Activated T-helper 1 cell treated with Interleukin-2 at 50 U/mL for 16 hours (primary cell): ENCODE results near the gene MYO10.
"Not testable (repeated sequence)": the region's sequence is repeated elsewhere in the genome, so short reads cannot be mapped to it uniquely, and the experiment has no call there.

Experiments
- DNase-seq: peaks from one replicate; pipeline ENCODE4 v3.0.0-alpha.2; 2020; ENCODE audit warnings: low read depth

The MYO10 gene

GRCh38 chr5:16862777-16863176, 73.3 kb downstream of the MYO10 start:
- DNase-seq: no peak

DNA sequence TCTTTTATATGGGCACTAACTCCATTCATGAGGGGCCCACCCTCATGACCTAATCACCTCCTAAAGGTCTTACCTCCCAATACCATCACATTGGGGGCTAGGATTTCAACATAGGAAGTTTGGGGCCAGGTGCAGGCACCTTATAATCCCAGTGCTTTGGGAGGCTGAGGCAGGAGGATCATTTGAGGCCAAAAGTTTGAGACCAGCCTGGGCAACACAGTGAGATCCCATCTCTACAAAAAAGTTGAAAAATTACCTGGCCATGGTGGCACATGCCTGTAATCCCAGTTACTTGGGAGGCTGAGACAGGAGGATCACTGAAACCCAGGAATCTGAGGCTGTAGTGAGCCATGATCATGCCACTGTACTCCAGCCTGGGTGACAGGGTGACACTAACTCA, 76.7 kb downstream of the MYO10 start:
- DNase-seq: no peak

DNA sequence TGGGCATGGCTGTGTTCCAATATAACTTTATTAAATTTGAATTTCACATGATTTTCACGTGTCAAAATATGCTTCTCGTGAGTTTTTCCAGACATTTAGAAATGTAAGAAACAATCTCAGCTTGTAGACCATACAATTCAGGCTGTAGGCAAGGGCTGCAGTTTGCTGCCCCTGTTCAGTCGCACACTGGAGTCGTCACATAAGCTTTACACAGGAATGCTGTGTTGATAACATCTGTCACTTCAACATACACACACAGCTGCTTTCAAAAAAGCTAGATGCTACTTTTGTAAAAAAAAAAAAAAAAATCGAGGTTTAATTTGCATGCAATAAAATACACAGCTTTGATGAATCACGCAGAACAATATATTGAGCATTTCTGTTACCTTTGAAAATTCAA, 77.9 kb downstream of the MYO10 start:
- no peak for DNase-seq

- no peak for DNase-seq
Measured at GRCh38 chr5:16857635-16858034, 78.5 kb downstream of the MYO10 start.

- no peak for DNase-seq
Measured at GRCh38 chr5:16856531-16856930, 79.6 kb downstream of the MYO10 start.

GRCh38 chr5:16855898-16856297, 80.2 kb downstream of the MYO10 start:
- DNase-seq: no peak

- DNase-seq: no peak
Measured at GRCh38 chr5:16855485-16855884, 80.6 kb downstream of the MYO10 start.

DNA sequence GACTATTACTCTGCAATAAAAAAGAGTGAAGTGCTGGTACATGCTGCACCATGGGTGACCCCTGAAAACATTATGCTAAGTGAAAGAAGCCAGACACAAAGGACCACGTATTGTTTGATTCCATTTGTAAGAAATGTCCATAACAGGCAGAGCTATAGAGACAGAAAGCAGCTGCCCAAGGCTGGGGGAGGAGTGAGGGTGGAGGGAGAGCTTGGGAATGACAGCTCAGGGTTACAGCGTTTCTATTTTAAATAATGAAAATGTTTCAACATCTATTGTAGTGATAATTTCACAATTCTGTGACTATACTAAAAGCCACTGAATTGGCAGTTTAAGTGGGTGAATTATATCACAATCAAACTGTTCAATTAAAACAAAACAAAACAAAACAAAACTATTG, 81.7 kb downstream of the MYO10 start:
- no peak for DNase-seq

DNA sequence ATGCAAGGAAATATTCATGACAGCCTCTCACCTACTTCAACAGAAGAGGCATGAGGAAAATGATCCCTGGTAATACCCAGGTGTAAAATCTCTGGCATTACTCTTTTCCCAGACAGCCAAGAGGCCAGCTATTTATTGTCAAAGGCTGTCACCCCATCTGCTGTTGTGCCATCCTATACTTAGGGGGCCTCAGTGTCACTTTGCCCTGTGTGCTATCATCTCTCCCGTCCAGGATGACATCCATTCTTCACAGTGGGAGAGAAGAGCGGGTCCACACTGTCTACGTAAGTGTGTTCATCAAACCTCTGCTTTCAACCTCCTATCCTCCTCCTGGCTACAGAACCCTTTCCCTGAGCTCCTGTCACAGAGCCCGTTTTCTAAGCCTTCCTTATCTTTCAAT, 82.6 kb downstream of the MYO10 start:
- no peak for DNase-seq

- DNase-seq: no peak
Measured at GRCh38 chr5:16852251-16853005, 83.7 kb downstream of the MYO10 start.

DNA sequence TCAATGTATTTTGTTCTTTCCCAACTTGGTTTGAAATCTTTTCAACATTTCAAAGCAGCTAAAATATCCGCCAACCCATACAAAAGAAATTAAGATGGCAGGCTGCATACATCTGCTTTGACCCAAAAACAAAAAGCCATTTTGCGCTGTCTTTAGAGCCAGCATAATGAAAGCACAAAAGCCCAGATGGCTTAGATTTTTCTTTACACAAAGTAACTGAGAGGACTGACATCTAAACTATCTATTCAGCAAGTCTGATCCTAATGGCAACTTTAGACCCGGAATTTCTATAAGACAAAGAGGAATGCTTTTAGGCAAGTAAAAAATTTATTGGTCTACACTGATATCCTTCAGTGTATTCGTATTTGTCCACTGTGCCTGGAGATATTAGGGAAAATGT, 86.3 kb downstream of the MYO10 start:
- DNase-seq: no peak

DNA sequence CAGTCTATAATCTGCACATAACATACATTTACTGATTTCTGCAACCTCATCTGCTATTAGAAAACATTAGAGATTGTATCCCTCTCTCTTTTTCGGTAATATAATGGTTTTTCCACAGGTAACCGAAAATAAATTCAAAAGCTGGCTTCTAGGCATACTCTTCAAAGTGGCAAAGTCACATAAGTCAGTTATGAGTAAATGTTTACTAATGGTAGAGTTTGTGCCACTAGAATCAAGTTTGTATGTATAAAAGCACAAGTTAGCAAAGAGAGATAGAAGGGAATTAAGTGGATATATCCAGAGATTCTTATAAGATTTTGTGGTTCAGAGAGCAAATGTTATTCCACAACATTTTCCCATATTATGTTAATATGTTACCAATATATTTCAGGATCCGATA, 86.9 kb downstream of the MYO10 start:
- no peak for DNase-seq

DNA sequence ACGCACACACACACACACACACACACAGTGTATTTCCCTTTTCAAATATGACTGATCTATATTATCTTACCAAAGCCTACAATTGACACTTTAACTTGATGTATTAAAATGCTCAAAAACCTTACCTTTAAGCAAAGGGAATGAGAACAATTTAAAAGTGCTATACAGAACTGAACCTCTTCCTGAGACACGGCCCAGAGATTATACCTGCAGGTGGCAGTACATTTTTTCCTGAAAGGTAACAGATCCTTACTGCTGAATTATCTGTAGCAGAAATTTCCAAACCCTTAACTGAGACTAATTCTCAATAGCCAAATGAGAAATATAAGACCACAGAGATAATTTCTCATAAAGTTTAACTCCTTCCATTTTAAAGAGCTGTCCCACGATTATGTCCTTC, 91.1 kb downstream of the MYO10 start:
- no peak for DNase-seq

GRCh38 chr5:16842896-16843295, 93.2 kb downstream of the MYO10 start:
- no peak for DNase-seq

DNA sequence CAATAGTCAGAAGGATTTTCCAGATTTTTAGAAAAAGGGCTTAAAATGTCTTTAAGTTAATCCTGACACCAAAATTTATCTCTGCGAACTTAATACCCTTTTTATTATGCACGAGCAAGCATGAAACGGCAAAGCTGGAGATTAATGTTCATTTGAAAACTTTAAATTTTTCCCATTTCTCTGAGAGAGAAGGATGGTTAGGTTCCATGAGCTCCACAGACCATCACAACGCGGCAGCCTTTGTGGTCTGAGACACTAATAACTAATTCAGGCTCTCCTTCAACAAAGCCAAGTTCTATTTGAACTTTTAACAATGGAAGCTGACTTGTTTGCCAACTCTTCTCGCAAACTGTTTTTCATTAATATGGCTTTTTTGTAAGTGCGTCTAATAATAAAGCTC, 94.7 kb downstream of the MYO10 start:
- DNase-seq: no peak

DNA sequence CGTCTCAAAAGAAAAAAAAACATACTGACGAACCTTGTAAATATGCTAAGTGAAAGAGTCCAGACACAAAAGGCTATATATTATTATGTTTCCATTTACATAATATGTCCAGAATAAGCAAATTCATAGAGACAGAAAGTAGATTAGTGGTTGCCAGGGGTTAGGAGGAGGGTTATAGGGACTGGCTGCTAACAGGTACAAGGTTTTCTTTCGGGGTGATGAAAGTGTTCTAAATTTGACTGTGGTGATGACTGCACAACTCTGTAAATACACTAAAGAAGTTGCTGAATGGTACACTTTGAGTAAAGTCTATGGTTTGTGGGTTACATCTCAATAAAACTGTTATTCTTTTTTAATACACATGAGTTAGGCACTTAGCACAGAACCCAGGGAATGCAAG, 98.8 kb downstream of the MYO10 start:
- no peak for DNase-seq

GRCh38 chr5:16834029-16834428, 102.1 kb downstream of the MYO10 start:
- DNase-seq: no peak

DNA sequence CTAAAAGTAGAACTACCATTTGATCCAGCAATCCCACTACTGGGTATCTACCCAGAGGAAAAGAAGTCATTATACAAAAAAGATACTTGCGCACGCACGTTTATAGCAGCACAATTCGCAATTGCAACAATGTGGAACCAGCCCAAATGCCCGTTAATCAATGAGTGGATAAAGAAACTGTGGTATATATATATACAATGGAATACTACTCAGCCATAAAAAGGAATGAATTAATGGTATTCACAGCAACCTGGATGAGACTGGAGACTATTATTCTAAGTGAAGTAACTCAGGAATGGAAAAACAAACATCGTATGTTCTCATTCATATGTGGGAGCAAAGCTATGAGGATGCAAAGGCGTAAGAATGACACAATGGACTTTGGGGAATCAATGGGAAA, 104.8 kb downstream of the MYO10 start:
- DNase-seq: not testable (repeated sequence)

DNA sequence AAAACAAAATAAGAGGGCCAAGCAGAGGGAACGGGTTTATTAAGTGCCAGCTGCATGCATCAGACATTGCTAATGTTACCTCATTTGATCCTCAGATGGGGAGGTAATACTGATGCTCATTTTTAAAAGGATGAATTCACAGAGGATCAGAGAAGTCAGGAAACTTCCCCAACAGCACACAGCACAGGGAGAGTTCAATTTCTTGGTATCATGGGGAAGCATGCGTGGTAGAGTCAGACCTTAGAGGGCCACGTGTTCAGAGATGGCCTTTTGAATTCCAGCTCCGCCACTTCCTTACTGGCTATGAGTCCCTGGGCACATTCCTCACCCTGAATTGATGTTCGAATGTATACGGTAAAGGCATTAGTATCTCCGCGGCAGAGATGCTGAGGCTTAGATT, 108.3 kb downstream of the MYO10 start:
- DNase-seq: no peak

DNA sequence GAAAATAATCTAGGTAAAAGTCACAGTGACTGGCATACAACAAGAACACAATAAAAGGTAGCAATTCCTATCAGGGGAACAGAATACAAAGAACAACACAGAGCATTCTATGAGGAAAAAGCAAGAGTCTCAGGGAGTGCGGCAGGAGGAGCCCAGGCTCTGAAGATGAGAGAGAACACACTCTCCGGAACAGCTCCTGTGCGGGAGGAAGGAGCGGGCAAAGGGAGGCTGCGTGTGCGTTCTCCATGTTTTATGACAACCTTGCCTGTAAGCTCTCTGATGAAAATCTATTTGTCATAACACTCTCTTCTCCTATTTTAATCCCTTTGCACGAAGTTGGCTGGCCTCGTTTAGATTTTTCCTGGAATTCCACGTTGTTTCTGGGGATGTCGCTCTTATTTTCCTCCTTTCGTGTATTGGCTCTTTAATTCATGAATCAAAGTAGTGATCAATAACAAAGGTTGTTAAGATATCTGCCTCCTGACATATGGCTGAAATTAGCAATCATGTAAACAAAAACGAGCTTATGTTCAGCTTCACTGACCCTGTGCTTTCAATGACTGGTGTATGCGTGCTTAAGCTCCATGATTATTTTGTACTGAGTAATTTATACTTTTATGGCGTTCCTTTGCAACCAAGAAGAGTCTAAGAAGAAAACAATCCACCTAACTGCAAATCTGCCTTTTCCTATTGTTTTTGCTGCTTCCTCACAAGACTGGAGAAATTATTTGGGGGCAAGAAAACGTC, 109.5 kb downstream of the MYO10 start:
- no peak for DNase-seq

DNA sequence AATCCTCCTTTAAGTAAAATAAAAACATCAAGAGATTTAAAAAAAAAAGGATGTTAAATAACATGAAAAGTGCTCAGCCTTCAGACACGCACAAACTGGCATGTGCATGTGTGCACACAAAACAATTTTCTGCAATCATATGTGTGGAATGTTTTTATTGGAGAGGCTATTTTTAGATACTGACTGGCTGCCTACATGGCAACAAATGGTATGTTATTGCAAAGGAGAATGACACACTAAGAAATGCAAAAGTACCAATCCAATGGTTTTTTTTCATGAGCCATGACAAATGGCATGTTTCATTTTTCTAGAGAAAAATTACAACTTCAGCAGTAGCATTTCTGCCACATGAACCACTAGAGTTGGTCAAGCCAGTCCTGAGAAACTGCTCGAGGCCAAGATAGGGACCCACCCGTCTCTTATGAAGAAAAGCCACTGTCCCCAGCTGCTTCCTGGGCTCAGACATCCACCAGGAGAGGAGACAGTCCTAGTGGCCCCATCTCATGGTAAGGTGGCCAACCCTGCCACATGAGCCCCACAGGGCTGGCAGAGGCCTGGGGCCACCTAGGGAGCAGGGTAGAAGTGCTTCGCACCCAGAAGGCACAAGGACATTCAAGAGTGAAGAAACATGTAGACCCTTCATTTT, 116.4 kb downstream of the MYO10 start:
- DNase-seq: no peak

DNA sequence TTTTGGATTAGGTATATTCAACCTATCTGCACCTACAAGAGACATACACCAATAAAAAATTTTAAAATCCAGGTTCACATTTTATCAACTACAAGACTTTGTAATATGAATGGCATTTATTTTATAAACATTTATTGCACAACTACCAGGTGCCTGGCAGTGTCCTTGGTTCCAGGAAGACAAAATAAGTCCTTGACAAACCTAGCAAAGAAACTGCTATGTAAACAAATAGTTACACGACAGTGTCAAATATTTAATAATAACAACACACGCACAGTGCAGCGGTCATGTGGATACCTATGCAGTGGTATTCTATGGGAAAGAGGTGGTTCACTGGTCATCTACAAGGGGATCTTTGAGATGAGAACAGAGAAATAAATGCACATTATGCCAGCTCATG, 120.7 kb downstream of the MYO10 start:
- no peak for DNase-seq

DNA sequence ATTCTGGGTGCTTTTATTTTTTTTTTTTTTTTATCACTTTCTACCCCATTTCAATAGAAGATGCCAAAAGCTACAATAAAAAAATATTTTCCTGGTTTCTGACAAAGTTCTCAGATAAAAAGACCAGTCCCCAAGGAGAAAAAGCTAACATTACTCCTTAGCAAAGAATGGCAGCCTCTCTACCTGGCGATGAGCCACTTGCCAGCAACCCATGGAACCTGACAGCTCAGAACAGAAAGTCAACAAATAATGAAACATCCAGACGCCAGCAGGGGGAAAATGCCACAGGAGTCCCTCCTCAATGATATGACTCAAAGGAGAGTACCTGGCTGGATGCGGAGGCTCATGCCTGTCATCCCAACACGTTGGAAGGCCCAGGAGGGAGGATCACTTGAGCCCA, 123.2 kb downstream of the MYO10 start:
- DNase-seq: no peak
